ENCODE results near the gene KRT86.
A peak's percentile ranks its signal among the peaks of the same experiment; 100 is the strongest.
"Not testable (repeated sequence)": the region's sequence is repeated elsewhere in the genome, so short reads cannot be mapped to it uniquely, and the experiment has no call there.

The KRT86 gene

DNA sequence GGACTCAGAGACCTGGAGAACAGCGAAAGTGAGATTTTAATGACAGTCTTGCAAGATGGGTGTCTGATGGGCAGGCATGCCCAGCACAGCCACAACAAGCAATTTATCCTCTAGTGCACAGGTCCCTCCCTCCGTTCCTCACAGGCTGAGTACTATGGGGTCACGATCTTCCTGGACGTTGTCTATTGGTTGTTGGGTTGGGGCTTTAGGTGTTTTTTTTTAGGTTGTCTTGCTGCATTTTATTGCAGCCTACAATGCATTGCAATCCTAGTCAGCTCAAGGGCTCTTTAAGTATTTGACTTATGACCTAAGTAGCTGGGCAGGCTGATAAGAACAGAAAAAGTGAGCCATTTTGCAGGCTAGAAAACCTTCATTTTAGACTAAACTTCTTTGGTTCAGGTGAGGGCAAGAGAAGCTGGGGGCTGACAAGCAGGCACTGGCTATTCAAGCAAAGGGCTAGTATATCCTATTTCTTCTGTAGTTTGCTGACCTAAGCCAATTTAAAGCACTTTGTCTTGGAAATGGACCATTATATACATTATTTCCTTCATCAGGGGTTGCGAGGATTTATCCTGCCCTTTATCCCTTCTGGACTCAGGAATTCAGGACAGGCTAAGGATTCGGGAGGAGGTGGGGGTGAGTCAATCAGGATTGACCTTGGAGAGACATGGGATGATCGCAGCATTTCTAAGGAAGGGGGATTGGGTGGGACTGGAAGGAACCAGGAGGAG is 35.4 kb upstream of the KRT86 start:
- no peak for DNase-seq (ENCODE audit: low read depth)

DNA sequence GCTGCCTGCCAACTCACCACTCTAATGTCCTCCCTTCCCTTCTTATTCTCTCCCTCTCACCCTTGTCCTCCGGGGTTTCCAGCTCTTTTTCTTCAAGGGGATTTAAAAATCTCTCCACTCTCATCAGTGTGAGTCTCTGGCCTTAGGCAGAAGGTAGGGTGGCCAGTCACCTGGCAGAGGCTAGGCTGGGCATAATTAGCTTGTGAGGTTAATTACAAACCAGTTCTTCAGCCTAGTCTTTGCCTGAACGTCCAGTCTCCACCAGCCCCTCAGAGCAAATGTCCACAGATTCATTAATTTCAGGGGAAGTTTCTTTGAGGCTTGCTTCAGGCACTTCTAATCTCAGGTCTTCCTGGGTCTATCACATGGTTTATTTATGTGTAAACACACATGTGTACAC is 34.7 kb upstream of the KRT86 start:
- no peak for DNase-seq (ENCODE audit: low read depth)

DNA sequence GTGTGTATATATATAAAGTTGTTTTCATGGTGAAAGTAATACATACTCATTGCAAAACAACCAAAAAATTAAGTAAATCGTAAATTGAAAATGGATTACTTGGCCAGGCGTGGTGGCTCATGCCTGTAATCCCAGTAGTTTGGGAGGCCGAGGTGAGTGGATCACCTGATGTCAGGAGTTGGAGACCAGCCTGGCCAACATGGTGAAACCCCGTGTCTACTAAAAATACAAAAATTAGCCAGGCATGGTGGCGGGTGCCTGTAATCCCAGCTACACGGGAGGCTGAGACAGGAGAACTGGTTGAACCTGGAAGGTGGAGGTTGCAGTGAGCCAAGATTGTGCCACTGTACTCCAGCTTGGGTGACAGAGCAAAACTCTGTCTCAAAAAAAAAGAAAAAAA is 34.2 kb upstream of the KRT86 start:
- DNase-seq (ENCODE audit: low read depth) = not testable (repeated sequence)

DNA sequence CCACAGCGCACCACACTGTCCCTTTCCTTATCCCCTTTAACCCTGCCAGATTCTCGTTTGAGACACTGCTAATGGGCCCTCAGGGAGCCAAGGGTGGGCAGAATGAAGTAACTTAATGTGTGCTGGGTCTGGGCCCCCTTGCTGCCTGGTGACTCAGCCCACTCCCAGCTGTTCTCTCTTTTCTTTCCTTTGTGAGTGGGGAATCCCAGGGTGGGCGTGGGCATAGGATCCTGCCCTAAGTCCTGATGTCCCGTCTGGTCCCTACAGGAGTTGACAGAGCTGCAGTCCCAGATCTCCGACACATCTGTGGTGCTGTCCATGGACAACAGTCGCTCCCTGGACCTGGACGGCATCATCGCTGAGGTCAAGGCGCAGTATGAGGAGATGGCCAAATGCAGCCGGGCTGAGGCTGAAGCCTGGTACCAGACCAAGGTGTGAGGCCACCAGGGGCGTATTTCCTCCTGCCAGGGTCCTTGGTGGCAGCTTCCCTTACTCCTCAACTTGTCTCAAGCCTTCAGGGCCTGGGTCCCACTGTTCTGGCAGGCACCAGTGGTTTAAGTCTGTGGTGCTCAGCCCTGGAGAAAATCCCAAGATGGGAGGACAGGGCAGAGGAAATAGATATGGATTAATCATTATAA is 33.1 kb upstream of the KRT86 start:
- DNase-seq (ENCODE audit: low read depth) = no peak

DNA sequence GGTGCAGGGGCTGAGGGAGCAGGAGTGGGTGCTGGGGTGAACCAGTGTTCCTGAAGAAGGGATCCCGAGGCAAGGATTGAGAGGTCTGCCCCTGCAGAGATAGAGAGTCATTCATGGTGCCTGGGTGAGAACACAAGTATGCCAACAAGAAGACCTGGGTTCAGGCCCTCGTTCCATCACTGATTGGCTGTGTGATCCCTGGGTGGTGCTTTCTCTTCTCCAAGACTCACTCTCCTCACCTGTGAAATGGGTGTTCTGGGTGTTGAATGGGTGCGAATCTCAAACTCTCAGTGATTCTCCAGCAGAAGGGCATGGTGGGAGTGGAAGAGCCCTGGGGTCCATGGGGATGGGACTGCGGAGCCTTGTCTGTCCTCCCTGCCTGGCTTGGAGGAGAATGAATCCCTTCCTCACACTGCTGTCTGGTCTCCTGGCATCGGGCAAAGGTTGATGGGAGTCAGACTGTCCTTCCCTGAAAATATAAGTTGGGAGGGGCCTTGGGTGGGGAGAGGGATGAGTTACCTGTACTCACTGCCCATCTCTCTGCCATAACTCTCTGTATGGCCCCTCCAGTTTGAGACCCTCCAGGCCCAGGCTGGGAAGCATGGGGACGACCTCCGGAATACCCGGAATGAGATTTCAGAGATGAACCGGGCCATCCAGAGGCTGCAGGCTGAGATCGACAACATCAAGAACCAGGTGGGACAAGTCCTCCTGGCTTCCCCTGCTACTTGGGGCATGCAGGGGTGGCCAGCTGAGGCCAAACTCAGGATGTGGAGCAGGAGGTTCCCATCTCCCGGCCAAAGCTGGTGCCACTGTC is 31.8 kb upstream of the KRT86 start:
- DNase-seq (ENCODE audit: low read depth) = no peak

DNA sequence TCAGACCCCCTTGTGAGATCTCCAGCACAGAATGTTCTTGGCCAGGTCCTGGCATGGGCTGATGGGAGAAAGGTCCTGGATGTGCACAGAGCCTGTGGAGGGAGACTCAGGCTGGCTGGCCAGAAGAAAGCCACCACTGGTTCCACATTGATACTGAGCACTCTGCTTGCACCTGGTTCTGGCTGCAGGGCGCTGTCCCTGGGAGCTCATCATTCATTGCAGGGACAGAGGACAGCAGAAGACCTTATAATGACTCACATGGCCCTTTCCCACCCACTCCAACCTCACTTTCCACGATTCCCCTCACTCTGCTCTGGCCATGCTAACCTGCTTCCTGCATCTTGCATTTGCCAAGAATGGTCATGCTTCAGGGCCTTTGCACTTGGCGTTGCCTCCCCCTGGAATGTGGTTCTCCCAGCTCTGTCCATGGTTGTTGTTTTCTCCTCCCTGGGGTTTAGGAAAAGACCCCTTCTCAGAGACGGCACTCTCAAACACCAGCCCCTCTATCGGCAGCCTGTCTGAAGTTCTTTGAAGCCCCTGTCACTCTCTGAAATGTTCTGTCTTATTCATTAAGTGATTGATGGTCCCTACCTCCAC is 31.1 kb upstream of the KRT86 start:
- peak; percentile 46 for DNase-seq (ENCODE audit: low read depth)

DNA sequence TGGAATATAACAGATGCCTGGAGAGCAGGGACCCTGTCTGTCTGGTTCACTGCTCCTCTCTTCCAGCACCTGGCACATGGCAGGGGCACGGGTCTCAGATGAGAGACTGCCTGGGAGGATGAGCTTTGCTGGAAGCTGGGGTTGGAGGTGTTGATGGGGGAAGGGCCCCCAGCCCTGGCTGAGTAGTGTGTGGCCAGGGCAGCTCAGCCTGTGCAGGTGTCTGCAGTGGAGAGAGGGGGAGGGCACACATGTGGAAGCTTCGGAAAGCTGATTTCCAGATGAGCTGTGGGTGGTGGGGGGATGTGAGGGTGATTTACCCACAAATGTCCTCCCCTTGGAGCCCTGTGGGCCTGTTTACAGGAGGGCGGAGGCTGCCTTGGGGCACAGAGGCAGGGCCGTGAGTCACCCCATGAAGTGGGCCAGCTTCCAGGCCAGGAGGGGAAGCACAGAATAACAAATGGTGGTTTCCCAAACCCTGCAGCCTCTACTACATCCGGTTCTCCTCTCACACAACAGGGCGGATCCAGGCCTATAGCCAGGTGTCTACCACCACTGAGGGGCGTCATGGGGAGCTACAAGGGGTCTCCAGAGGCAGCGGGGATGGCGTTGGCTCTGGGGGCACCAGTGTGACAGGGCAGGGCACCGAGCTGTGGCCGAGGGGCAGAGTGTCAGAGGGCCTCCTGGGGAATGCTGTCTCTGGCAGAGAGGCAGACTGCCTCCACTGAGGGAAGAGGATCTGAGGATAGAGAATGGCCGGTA is 30.4 kb upstream of the KRT86 start:
- peak; percentile 98 for DNase-seq (ENCODE audit: low read depth)

DNA sequence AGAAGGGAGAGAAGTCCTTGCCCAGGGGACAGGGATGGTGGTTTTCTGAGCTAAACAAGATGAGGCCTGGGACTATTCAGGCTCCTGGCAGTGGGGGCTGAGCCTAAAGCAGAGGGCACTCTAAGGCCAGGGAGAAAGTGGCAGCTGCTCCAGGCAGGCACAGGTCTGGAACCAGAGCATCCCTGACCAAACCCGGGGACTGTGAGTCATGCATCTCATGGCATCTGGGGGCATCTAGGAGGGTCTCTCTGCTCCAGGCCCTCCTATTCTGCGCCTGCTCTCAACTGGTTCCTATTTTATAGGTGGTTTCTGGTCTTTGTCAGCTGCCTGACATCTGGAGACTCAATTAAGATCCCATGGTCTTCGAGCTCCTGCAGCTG is 29.8 kb upstream of the KRT86 start:
- no peak for DNase-seq (ENCODE audit: low read depth)

DNA sequence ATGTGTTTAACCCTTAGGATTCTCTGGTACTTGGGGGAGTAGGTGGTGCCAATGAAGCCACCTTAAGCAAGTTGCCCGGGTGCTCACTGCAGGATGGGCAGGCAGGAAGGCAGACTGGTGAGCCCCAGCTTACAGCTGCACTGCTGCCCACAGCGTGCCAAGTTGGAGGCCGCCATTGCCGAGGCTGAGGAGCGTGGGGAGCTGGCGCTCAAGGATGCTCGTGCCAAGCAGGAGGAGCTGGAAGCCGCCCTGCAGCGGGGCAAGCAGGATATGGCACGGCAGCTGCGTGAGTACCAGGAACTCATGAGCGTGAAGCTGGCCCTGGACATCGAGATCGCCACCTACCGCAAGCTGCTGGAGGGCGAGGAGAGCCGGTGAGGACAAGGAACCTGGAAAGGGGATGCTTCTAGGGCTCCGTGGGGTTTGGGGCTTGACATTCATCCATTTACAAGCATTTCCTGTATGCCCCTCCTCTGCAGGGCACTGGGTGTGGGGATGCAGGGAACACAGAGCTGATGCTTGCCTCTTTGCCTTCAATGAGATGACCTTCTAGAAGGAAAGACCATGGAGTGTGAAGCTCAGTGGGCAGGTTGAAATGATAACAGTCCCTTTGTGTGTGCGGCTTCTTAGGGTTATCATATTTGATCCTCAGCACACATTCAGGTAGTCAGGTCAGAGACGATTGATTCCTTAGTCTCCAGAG is 29.0 kb upstream of the KRT86 start:
- no peak for DNase-seq (ENCODE audit: low read depth)

DNA sequence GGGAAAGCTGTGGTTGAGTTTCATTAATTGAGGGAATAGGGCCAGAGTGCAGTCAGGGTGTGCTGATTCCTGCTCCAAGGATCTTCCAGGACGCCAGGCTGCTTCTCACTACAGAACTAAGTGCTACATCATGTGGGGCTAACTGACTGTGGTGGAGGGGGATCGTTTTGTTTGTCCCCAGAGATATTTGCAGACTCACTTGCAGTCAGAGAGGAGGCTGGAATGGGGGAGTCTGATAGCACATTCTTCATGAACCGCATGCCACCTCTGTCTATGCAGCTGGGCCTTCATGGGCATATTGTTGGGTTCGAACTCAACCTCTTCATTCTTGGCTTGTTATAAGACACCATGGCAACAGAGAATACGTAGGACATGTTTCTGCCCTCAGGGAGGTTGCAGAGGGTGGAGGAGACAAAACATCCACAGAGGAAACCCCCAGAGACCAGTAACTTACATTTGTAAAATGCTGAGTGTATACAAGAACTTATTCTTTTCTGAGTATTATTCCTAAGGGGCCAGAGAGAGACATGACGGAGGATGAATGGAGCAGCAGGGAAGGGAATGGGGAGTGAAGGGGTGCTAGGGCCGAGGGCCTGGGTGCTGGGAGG is 28.4 kb upstream of the KRT86 start:
- DNase-seq (ENCODE audit: low read depth) = no peak

DNA sequence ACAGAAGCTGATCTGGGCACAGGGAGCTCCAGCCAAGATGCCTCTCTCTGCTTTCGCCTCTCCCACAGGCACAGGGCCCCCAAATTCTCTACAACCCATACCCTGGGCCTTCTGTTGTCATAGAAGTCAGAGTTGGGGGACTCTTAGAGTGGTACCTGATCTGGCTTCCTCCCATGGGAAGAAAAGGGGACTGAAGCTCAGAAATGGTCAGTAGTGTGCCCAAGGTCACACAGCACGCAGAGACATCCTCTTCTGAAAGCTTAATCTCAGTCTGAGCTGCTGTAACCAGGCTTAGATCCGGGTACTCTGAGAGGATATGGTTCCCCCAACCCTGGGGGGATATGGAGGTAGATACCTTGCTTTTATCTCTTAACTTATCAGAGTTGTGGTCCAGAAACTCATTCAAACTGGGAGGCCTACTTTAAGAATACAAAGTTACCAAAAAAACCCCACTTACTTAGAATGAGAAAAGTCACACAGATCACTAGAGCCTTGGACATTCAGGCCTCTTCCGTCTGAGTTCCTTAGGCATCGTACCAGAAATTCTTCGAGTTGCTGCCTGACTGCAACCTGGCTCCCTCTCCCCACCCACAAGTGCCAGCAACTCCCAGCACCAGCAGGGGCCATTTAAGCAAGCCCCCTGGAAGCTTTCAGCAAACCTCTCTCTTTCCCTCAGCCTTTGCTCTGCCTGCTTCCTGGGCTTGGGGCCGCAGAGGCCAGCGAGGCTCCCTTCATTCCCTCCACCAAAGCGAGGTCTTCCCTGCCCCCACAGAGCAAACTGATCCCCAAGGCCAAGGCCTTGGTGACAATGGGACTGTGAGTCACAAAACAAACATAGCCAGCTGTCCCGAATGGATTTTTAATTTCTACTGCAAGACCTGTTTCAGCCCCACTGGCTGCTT is 27.5 kb upstream of the KRT86 start:
- no peak for DNase-seq (ENCODE audit: low read depth)

DNA sequence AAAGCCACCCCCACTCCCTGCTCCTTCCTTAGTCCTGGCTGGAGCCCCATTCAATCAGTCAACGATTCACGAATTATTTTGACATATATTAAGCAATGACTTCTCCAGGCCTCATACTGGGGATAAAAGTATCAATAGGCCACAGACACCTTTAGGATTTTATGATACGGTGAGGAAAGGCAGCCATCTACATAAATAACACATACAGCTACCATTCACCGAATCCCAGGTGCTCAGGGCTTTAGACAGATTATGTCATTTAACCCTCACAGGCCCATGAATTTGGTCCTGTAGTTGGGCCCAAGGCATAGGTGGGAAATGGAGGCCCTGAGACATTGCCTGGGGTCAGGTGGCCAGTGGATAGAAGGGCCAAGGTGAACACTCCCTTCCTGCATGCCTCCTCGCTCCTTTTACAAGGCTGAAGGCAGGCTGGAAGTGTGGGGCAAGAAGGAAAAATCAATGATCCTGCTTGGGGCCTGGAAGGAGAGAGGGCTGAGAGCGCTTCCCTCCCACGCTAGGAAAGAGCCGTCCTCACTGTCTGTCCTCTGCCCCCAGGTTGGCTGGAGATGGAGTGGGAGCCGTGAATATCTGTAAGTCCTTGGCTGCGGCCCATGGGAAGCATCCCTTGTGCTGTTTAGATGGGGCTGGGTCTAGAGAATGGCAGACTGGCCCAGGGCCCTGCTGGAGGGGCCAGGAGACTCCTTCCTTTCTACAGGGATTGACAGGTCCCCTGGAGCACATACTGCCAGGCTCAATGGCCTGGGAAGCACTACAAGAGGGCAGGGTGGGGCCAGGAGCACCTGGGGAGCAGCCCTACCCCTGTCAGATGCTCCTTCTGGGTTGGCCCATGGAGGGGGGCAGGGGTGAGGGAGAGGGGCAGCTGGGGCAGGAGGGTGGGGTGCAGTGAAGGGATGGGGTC is 26.6 kb upstream of the KRT86 start:
- DNase-seq (ENCODE audit: low read depth) = no peak

DNA sequence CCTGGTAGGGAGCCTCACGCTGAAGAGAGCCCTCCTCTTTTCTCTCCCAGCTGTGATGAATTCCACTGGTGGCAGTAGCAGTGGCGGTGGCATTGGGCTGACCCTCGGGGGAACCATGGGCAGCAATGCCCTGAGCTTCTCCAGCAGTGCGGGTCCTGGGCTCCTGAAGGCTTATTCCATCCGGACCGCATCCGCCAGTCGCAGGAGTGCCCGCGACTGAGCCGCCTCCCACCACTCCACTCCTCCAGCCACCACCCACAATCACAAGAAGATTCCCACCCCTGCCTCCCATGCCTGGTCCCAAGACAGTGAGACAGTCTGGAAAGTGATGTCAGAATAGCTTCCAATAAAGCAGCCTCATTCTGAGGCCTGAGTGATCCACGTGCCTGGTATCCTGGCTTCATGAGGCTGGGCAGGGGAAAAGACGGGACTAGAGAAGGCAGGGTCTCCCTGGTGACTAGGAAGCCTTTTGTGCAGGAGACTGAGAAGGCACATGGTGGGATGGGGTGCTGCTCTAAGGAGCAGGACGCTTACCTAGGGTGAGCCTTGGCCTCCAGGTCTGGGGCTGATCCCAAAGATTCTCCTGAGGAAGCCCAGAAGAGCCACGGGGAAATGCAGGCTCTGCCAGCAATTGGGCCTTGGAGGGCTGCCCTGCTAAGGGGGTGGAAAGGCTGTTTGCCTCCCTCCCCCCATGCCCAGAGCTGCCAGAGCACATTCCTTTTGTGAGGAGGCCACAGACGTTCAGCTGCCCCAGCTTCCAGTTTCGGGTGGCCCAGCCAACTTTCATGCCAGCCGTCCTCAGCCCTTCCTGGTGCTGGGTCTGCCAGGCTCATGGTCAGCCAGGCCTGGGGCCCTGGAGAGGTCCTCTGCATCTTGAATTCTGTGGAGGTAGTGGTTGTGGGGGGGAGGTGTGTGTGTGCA is 25.6 kb upstream of the KRT86 start:
- DNase-seq (ENCODE audit: low read depth) = no peak

DNA sequence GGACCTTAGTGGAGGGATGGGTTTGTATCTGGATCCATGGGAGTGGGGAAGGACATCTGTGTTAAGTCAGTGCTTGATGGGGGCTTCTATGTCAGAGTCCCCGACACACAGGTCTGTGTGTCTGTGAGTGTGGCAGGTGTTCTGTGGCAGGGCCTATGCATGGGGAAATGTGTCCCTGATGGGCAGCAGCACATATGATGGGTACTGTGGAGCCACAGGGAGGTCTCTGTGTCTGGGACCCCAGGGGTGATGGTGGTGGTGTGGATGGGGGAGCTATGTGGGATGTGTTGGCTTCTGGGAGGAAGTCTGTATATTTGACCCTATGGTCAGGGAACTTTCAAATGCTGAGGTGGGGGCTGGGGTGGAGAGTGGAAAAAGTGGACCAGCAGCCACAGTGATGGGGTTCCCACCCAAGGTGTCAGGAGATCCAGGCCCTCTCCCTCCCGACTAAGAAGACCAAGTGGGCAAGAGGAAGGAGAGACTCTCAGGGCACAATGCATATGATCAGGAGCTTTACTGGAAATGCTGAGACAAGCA is 24.9 kb upstream of the KRT86 start:
- DNase-seq (ENCODE audit: low read depth) = no peak

DNA sequence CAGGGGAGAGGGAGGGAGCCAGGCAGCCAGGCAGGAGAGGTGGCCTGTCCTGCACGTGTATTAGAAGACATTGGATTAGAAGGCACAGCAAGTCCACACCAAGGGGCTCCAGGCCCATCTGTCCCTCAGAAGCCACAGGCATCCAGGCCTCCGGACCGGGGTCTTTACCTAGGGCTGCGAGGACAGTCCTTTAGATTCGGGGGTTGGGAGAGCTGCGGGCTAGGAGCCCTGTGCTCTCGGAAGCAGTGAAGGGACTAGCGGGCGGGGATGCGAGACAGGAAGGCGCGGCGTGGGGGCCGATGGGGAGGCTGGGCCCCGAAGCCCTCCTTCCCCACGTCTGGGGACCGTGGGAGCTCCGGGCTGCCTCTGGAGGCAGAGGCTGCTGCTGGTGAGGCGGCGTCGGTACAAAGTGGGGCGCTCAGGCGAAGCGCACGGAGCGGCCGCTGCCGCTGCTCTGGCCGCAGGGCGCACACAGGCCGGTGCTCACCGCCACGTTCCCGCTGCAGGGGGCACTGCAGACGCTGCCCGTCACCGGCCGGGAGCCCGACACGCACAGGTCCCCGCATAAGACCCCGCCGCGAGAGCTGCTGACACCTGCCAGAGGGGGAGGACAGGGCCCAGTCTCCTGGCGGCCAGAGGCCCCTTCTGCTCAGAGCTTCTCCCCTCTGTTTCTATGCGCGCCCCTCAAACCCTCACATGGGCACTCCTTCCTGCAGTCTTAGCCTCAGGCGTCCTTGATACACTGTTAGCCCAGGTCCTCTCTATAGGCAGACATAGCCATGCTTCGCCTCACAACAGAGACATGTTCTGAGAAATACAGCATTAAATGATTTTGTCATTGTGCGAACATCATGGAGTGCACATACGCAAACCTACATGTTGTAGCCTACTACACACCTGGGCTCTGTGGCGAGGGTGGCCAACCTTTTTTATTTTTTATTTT is 24.1 kb upstream of the KRT86 start:
- DNase-seq (ENCODE audit: low read depth) = no peak

DNA sequence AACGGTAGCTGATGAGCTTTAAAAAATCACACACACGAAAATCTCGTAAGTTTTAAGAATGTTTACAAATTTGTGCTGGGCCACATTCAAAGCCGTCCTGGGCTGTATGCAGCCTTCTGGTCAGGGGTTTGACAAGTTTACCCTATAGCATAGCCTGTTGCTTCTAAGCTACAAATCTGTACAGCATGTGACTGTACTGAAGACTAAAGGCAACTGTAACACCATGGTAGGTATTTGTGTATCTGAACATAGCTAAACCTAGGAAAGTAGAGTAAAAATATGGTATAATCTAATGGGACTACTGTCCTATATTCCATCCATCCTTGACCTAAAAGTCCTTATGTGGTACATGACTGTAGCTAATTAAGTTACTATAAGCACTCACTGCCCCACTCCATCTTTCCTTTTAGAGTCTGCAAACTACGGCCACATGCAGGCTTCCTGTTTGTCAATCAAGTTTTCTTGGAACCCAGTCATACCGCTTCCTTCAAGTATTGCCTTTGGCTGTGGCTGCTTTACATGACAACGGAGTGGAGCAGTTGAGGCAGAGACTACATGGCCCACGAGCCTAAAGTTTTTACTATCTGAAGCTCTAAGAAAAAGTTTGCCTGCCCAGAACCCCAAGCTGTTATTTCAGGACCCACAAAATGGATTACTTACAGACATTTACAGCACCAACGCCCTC is 22.9 kb upstream of the KRT86 start:
- no peak for DNase-seq (ENCODE audit: low read depth)

Data from ELR (cell line).